PFSK-1 (cell line): ENCODE results near the gene RELT.

Source experiments
- POLR2AphosphoS5 ChIP-seq: IDR thresholded peaks from 2 replicates; pipeline ENCODE4 v1.6.1; 2012; ENCODE audit warnings: low read depth, mild to moderate bottlenecking, control low read depth, low read length, moderate library complexity
- SIN3A ChIP-seq: IDR thresholded peaks from 2 replicates; pipeline ENCODE4 v1.6.1; 2012; ENCODE audit warnings: mild to moderate bottlenecking, low read length, moderate library complexity, borderline replicate concordance; ENCODE audit not compliant: insufficient read depth
- TF ChIP-seq, protein P1 (sequence below), 2 experiments: IDR thresholded peaks; 2 replicates each; pipeline versions ENCODE4 v1.6.1 to v1.8.0; 2011 to 2012; ENCODE audit warnings: low read depth in 2 of 2, low read length in 2 of 2, control low read depth in 1 of 2, inconsistent platforms in 1 of 2, mild to moderate bottlenecking in 1 of 2, moderate library complexity in 1 of 2; ENCODE audit not compliant: insufficient read depth in 1 of 2

GRCh38 chr11:73344191-73344607 lies 32.0 kb upstream of the RELT start:
- TF ChIP-seq POLR2AphosphoS5 (no peak), SIN3A (no peak)
- TF ChIP-seq, protein P1, sequence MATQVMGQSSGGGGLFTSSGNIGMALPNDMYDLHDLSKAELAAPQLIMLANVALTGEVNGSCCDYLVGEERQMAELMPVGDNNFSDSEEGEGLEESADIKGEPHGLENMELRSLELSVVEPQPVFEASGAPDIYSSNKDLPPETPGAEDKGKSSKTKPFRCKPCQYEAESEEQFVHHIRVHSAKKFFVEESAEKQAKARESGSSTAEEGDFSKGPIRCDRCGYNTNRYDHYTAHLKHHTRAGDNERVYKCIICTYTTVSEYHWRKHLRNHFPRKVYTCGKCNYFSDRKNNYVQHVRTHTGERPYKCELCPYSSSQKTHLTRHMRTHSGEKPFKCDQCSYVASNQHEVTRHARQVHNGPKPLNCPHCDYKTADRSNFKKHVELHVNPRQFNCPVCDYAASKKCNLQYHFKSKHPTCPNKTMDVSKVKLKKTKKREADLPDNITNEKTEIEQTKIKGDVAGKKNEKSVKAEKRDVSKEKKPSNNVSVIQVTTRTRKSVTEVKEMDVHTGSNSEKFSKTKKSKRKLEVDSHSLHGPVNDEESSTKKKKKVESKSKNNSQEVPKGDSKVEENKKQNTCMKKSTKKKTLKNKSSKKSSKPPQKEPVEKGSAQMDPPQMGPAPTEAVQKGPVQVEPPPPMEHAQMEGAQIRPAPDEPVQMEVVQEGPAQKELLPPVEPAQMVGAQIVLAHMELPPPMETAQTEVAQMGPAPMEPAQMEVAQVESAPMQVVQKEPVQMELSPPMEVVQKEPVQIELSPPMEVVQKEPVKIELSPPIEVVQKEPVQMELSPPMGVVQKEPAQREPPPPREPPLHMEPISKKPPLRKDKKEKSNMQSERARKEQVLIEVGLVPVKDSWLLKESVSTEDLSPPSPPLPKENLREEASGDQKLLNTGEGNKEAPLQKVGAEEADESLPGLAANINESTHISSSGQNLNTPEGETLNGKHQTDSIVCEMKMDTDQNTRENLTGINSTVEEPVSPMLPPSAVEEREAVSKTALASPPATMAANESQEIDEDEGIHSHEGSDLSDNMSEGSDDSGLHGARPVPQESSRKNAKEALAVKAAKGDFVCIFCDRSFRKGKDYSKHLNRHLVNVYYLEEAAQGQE (IDR thresholded peaks at IDR 0.05; ENCODE audit: insufficient read depth in 1 of 2, low read depth in 2 of 2, low read length in 2 of 2): no peak
